ENCODE measurements around the gene SULT1C3. TPM values are rescaled to one million over a fixed set of nuclear protein-coding genes. Genes with fewer than 3 reads are reported as not detected.

SULT1C3 gene
- total RNA-seq, 1 donor from 2014 or later, result not detected

- Mint-ChIP-seq H3K9me3 (ENCODE audit: low read depth) (no peaks in the 10 kb centered on the region), H3K4me1 (ENCODE audit: low read depth) (peaks cover 33% of the 10 kb centered on the region), H3K4me3 (ENCODE audit: low read depth) (no peak overlapping the region), H3K36me3 (ENCODE audit: insufficient read depth) (peaks cover 6% of the 10 kb centered on the region), H3K27ac (peak overlapping the region; percentile 50), H3K27me3 (no peaks in the 10 kb centered on the region)
- no peak for TF ChIP-seq CTCF (IDR thresholded peaks at IDR 0.05; ENCODE audit: unreplicated experiment)
- DNase-seq (ENCODE audit: low spot score, unreplicated experiment), result no peak
Observed at GRCh38 chr2:108267101-108267500, 27.3 kb downstream of the SULT1C3 start.

- no peaks in the 10 kb centered on the region for H3K27me3 Mint-ChIP-seq
- no peak overlapping the region for H3K27ac Mint-ChIP-seq
- no peaks in the 10 kb centered on the region for H3K9me3 Mint-ChIP-seq (ENCODE audit: low read depth)
- DNase-seq (ENCODE audit: low spot score, unreplicated experiment), result no peak
- H3K4me3 Mint-ChIP-seq (ENCODE audit: low read depth), result no peak overlapping the region
- H3K4me1 Mint-ChIP-seq (ENCODE audit: low read depth), result peaks cover 33% of the 10 kb centered on the region
- TF ChIP-seq CTCF (IDR thresholded peaks at IDR 0.05; ENCODE audit: unreplicated experiment), result no peak
- peaks cover 6% of the 10 kb centered on the region for H3K36me3 Mint-ChIP-seq (ENCODE audit: insufficient read depth)
Observed at GRCh38 chr2:108268001-108268400, 28.2 kb downstream of the SULT1C3 start.

- no peaks in the 10 kb centered on the region for H3K27me3 Mint-ChIP-seq
- no peak for TF ChIP-seq CTCF (IDR thresholded peaks at IDR 0.05; ENCODE audit: unreplicated experiment)
- no peaks in the 10 kb centered on the region for H3K9me3 Mint-ChIP-seq (ENCODE audit: low read depth)
- no peak overlapping the region for H3K27ac Mint-ChIP-seq
- H3K4me1 Mint-ChIP-seq (ENCODE audit: low read depth), result peaks cover 24% of the 10 kb centered on the region
- no peak for DNase-seq (ENCODE audit: low spot score, unreplicated experiment)
- peaks cover 10% of the 10 kb centered on the region for H3K36me3 Mint-ChIP-seq (ENCODE audit: insufficient read depth)
- H3K4me3 Mint-ChIP-seq (ENCODE audit: low read depth), result no peak overlapping the region
Observed at GRCh38 chr2:108270346-108270745, 30.6 kb downstream of the SULT1C3 start.

- Mint-ChIP-seq H3K4me3 (ENCODE audit: low read depth) (no peak overlapping the region), H3K4me1 (ENCODE audit: low read depth) (peaks cover 20% of the 10 kb centered on the region), H3K9me3 (ENCODE audit: low read depth) (no peaks in the 10 kb centered on the region), H3K27me3 (no peaks in the 10 kb centered on the region), H3K27ac (no peak overlapping the region), H3K36me3 (ENCODE audit: insufficient read depth) (peaks cover 10% of the 10 kb centered on the region)
- DNase-seq (ENCODE audit: low spot score, unreplicated experiment), result no peak
- no peak for TF ChIP-seq CTCF (IDR thresholded peaks at IDR 0.05; ENCODE audit: unreplicated experiment)
Observed at GRCh38 chr2:108270768-108271506, 31.2 kb downstream of the SULT1C3 start.

- Mint-ChIP-seq H3K27me3 (no peaks in the 10 kb centered on the region), H3K4me3 (ENCODE audit: low read depth) (no peak overlapping the region), H3K9me3 (ENCODE audit: low read depth) (no peaks in the 10 kb centered on the region), H3K27ac (peak overlapping the region; percentile 76), H3K4me1 (ENCODE audit: low read depth) (peaks cover 13% of the 10 kb centered on the region), H3K36me3 (ENCODE audit: insufficient read depth) (peaks cover 10% of the 10 kb centered on the region)
- no peak for DNase-seq (ENCODE audit: low spot score, unreplicated experiment)
- TF ChIP-seq CTCF (IDR thresholded peaks at IDR 0.05; ENCODE audit: unreplicated experiment), result no peak
Observed at GRCh38 chr2:108271691-108272253, 32.0 kb downstream of the SULT1C3 start.

Data from progenitor cell of endocrine pancreas (in vitro differentiated cells).